Measurements from ENCODE around the gene TBC1D8. TPM values are rescaled to one million over a fixed set of nuclear protein-coding genes. Genes with fewer than 3 reads are reported as not detected.

The TBC1D8 gene
- total and polyA plus RNA-seq, 12 donors = 7.6 to 17.2 (median 10.8) TPM

GRCh38 chr2:101006065-101006715 lies 145.0 kb downstream of the TBC1D8 start:
- H3K9me3 ChIP-seq (replicated peaks in 1 of 3) = no peaks in the 10 kb centered on the region
- H3K4me1 ChIP-seq (replicated peaks in 1 of 2) = peaks cover 6 to 20% of the 10 kb centered on the region in 2 donors
- WGBS, 4 donors = 73 to 81% (median 77%) methylated on average over 4 of the region's 4 CpGs
- intact Hi-C loops (cut with DNase I) = no loop called here
- no peak for DNase-seq
- no peaks in the 10 kb centered on the region for H3K27me3 ChIP-seq
- H3K27ac ChIP-seq = no peak overlapping the region
- H3K36me3 ChIP-seq (replicated peaks in 1 of 2) = peaks cover 0 to 63% of the 10 kb centered on the region in 2 donors
- no peak for TF ChIP-seq CTCF (IDR thresholded peaks at IDR 0.05)
- no peak for TF ChIP-seq POLR2A (IDR thresholded peaks at IDR 0.05)
- no peak overlapping the region for H3K4me3 ChIP-seq

- WGBS, 4 donors = 91 to 95% (median 94%) methylated on average over 9 to 12 of the region's 12 CpGs
- peak in 1 of 7 donors; percentile 49 for DNase-seq
- no peaks in the 10 kb centered on the region for H3K9me3 ChIP-seq (replicated peaks in 1 of 3)
- no peak overlapping the region for H3K4me3 ChIP-seq
- intact Hi-C loops (cut with DNase I) = no loop called here
- peaks cover 6 to 20% of the 10 kb centered on the region in 2 donors for H3K4me1 ChIP-seq (replicated peaks in 1 of 2)
- no peaks in the 10 kb centered on the region for H3K27me3 ChIP-seq
- no peak overlapping the region for H3K27ac ChIP-seq
- peaks cover 0 to 52% of the 10 kb centered on the region in 2 donors for H3K36me3 ChIP-seq (replicated peaks in 1 of 2)
- TF ChIP-seq CTCF (IDR thresholded peaks at IDR 0.05) (no peak), POLR2A (IDR thresholded peaks at IDR 0.05) (no peak)
Measured at GRCh38 chr2:101004620-101005325, 146.4 kb downstream of the TBC1D8 start.

GRCh38 chr2:101003278-101003775 lies 147.9 kb downstream of the TBC1D8 start:
- peak in 1 of 7 donors; percentile 17 for DNase-seq
- Histone ChIP-seq H3K36me3 (replicated peaks in 1 of 2) (peaks cover 0 to 46% of the 10 kb centered on the region in 2 donors), H3K9me3 (replicated peaks in 1 of 3) (no peaks in the 10 kb centered on the region), H3K4me3 (peak overlapping the region in 2 of 4 donors; percentile 71 to 92), H3K27ac (peak overlapping the region in 4 of 5 donors; percentile 74 to 95 (median 84)), H3K4me1 (replicated peaks in 1 of 2) (peaks cover 11 to 29% of the 10 kb centered on the region in 2 donors), H3K27me3 (no peaks in the 10 kb centered on the region)
- WGBS, 4 donors = 25 to 31% (median 27%) methylated on average over 12 of the region's 12 CpGs
- intact Hi-C loops (cut with DNase I) = no loop called here
- TF ChIP-seq POLR2A (IDR thresholded peaks at IDR 0.05) (no peak), CTCF (IDR thresholded peaks at IDR 0.05) (no peak)

GRCh38 chr2:101002562-101003277 lies 148.5 kb downstream of the TBC1D8 start:
- intact Hi-C loops (cut with DNase I) = no loop called here
- Histone ChIP-seq H3K4me3 (peak overlapping the region; percentile 60 to 94 (median 82)), H3K4me1 (replicated peaks in 1 of 2) (peaks cover 14 to 34% of the 10 kb centered on the region in 2 donors), H3K27ac (peak overlapping the region; percentile 74 to 95 (median 84)), H3K9me3 (replicated peaks in 1 of 3) (no peaks in the 10 kb centered on the region), H3K27me3 (no peaks in the 10 kb centered on the region), H3K36me3 (replicated peaks in 1 of 2) (peaks cover 0 to 40% of the 10 kb centered on the region in 2 donors)
- DNase-seq = peak in 4 of 7 donors; percentile 18 to 62 (median 40)
- TF ChIP-seq CTCF (IDR thresholded peaks at IDR 0.05) (no peak), POLR2A (IDR thresholded peaks at IDR 0.05) (no peak)
- 0 to 2% (median 1%) methylated on average over 19 to 26 of the region's 26 CpGs for WGBS, 4 donors
